ENCODE results near the gene ADAMTS19.

GRCh38 chr5:129743541-129744187, 283.6 kb downstream of the ADAMTS19 start:
- no peak for TF ChIP-seq EZH2 (IDR thresholded peaks at IDR 0.05; ENCODE audit: insufficient read depth, poor library complexity, severe bottlenecking)
- TF ChIP-seq EZH2phosphoT487 (IDR thresholded peaks at IDR 0.05; ENCODE audit: insufficient read depth, low read depth): no peak
